HL-60 (cell line): ENCODE measurements around the gene ARX.

ENCODE experiments used
- DNase-seq, 2 experiments: peaks; one replicate each; pipeline ENCODE4 v3.0.0-alpha.2; 2010 to 2020; ENCODE audit warnings: low read depth in 1 of 2, low spot score in 1 of 2
- H3K27ac ChIP-seq: fragments of 250-450 bp; sonication (Bioruptor Pico); replicated peaks from 2 replicates; pipeline ENCODE4 v1.5.1; 2020; ENCODE audit warnings: mild to moderate bottlenecking, moderate library complexity
- H3K27me3 ChIP-seq: fragments of 250-450 bp; sonication (Bioruptor Pico); 2 replicates; pipeline ENCODE4 v1.5.1; 2021; ENCODE audit warnings: mild to moderate bottlenecking, moderate library complexity; ENCODE audit not compliant: insufficient read depth, poor library complexity, severe bottlenecking
- H3K4me3 ChIP-seq: replicated peaks from 2 replicates; pipeline ENCODE4 v1.5.1; 2011; ENCODE audit warnings: mild to moderate bottlenecking, control low read depth, low read length; ENCODE audit not compliant: insufficient read depth
- GABPA ChIP-seq: IDR thresholded peaks from 2 replicates; pipeline ENCODE4 v1.6.1; 2012; ENCODE audit warnings: low read depth
- POLR2AphosphoS5 ChIP-seq: IDR thresholded peaks from 2 replicates; pipeline ENCODE4 v1.6.1; 2012; ENCODE audit warnings: low read depth
- SPI1 ChIP-seq: IDR thresholded peaks from 2 replicates; pipeline ENCODE4 v1.6.1; 2012; ENCODE audit warnings: low read depth, mild to moderate bottlenecking, borderline replicate concordance
- TF ChIP-seq, protein P1 (sequence below): IDR thresholded peaks from 2 replicates; pipeline ENCODE4 v1.6.1; 2012; ENCODE audit warnings: low read depth; ENCODE audit not compliant: insufficient replicate concordance
- TF ChIP-seq, protein P2 (sequence below): IDR thresholded peaks from one replicate; pipeline ENCODE4 v1.5.1; 2011; ENCODE audit warnings: low read length, control low read depth, inconsistent platforms; ENCODE audit not compliant: insufficient read depth

ARX gene

DNA sequence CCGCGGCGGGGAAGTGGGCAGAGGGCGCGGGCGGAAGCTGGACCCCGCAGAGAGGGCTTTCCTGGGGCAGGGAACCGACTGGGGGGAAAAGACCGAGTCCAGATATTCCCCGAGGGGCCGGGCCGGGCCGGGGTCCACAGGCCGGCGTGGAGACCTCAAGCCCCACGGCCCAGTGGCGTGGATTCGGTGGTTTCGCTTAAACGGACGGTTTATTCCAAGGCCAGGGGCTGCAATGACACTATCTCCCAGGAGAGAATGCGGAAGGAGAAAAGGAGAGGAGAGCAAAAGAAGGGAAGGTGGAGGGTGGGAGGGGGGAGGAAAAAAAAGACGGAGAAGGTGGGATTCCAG lies 10.8 kb downstream of the ARX start:
- Histone ChIP-seq H3K27me3 (peaks cover 32% of the 10 kb centered on the region), H3K27ac (no peak overlapping the region), H3K4me3 (peak overlapping the region; percentile 25)
- no peak for DNase-seq
- no peak for TF ChIP-seq POLR2AphosphoS5
- no peak for TF ChIP-seq GABPA
- TF ChIP-seq, protein P1, sequence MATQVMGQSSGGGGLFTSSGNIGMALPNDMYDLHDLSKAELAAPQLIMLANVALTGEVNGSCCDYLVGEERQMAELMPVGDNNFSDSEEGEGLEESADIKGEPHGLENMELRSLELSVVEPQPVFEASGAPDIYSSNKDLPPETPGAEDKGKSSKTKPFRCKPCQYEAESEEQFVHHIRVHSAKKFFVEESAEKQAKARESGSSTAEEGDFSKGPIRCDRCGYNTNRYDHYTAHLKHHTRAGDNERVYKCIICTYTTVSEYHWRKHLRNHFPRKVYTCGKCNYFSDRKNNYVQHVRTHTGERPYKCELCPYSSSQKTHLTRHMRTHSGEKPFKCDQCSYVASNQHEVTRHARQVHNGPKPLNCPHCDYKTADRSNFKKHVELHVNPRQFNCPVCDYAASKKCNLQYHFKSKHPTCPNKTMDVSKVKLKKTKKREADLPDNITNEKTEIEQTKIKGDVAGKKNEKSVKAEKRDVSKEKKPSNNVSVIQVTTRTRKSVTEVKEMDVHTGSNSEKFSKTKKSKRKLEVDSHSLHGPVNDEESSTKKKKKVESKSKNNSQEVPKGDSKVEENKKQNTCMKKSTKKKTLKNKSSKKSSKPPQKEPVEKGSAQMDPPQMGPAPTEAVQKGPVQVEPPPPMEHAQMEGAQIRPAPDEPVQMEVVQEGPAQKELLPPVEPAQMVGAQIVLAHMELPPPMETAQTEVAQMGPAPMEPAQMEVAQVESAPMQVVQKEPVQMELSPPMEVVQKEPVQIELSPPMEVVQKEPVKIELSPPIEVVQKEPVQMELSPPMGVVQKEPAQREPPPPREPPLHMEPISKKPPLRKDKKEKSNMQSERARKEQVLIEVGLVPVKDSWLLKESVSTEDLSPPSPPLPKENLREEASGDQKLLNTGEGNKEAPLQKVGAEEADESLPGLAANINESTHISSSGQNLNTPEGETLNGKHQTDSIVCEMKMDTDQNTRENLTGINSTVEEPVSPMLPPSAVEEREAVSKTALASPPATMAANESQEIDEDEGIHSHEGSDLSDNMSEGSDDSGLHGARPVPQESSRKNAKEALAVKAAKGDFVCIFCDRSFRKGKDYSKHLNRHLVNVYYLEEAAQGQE: no peak
- TF ChIP-seq, protein P2, sequence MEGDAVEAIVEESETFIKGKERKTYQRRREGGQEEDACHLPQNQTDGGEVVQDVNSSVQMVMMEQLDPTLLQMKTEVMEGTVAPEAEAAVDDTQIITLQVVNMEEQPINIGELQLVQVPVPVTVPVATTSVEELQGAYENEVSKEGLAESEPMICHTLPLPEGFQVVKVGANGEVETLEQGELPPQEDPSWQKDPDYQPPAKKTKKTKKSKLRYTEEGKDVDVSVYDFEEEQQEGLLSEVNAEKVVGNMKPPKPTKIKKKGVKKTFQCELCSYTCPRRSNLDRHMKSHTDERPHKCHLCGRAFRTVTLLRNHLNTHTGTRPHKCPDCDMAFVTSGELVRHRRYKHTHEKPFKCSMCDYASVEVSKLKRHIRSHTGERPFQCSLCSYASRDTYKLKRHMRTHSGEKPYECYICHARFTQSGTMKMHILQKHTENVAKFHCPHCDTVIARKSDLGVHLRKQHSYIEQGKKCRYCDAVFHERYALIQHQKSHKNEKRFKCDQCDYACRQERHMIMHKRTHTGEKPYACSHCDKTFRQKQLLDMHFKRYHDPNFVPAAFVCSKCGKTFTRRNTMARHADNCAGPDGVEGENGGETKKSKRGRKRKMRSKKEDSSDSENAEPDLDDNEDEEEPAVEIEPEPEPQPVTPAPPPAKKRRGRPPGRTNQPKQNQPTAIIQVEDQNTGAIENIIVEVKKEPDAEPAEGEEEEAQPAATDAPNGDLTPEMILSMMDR: no peak
- TF ChIP-seq SPI1: no peak

DNA sequence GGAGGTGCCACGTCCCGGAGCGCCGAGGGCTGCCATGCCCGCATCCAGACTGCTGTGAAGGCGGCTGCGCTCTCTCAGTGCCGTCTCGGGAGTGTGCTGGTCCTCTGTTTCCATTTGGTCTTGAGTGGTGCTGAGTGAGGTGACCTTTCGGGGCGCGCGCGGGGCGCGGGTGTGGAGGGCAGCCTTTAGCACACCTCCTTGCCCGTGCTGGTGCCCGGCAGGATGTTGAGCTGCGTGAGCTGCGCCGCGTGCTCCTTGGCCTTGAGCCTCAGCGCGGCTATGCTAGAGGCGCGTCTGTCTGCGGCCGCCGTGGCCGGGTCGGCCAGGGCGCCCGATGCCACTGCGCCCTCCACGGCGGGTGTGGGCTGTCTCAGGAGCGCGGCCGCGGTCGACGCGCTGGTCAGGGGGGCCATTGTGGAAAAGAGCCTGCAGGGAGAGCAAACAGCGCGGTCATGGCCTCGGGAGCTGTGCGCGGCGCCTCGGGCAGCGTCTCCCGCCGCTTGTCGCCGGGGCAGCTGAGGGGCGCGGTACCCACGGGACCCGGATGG lies 11.2 kb downstream of the ARX start:
- Histone ChIP-seq H3K27me3 (peaks cover 32% of the 10 kb centered on the region), H3K4me3 (peak overlapping the region; percentile 25; the same call in 1 of the 2 replicates), H3K27ac (no peak overlapping the region)
- DNase-seq: no peak
- TF ChIP-seq, protein P2: no peak
- TF ChIP-seq, protein P1: no peak
- no peak for TF ChIP-seq SPI1
- TF ChIP-seq GABPA: no peak
- TF ChIP-seq POLR2AphosphoS5: no peak

DNA sequence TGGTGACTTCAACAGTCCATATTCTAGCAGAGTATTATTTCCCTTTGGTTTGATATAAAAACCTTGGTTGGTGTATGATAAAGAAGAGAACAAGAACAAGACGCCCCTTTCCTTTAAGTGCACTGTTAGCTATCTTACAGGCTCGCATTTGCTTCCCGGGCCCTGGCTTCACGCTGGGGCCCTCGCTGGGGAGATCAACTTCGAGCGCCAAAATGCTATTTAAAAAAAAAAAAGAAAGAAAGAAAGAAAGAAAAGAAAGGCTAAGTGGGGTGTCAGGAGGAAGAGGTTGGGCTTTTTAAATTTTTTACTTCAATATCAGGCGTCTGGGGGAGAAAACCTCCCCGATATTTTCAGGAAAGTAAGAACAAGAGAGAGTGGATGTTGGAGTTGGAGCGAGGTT lies 11.7 kb downstream of the ARX start:
- H3K27me3 ChIP-seq: peaks cover 30% of the 10 kb centered on the region

More for the DNA sequence above, 11.7 kb downstream of the ARX start:
- no peak for DNase-seq
- H3K27ac ChIP-seq: no peak overlapping the region
- no peak overlapping the region for H3K4me3 ChIP-seq
- TF ChIP-seq POLR2AphosphoS5 (no peak), GABPA (no peak), SPI1 (no peak)
- TF ChIP-seq, protein P1: no peak
- TF ChIP-seq, protein P2: no peak
